ENCODE data around the gene LAMC1.
A peak's percentile ranks its signal among the peaks of the same experiment; 100 is the strongest.

Gene LAMC1

DNA sequence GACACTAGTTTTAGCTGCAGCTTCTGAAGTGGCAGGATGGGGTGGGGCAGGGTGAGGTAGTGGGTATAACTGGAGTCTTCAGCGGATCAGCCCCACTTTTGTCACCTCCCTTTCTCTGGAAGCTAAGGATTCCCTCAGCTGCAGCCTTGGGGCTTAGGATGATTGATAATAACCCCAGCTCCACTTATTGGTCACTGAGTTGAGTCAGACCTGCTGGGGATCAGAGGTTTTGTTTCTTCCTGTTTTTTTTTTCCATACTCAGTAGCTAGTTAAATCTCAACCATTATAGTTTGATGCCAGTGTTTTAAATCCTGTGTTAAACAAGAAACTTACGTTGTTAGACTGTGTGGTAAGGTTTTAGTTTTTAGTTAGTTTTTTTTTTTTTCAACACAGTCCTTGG is 57.2 kb downstream of the LAMC1 start:
- DNase-seq, result peak; percentile 60

- no peak for DNase-seq
Measured at GRCh38 chr1:183081402-183082120, 58.3 kb downstream of the LAMC1 start.

DNA sequence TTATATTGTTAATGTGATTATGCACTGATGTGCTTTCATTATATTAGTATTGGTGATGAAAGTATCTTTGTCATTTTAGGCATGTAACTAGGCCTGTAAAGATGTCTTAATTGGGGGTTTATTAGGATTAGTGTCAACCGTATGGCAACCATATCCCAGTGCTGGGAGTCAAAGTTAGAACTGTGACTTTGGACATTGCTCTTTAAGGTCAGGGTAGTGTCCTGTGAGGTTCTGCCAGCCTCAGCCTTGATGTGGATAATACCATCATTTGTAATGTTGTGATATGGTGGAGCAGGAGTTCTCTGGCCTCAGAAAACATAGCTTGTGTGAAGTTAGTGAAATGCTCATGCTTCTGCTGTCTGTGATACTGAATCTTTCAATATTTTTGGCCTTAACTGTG is 59.4 kb downstream of the LAMC1 start:
- DNase-seq, result no peak

GRCh38 chr1:183087001-183087400 is 63.8 kb downstream of the LAMC1 start:
- DNase-seq, result no peak

DNA sequence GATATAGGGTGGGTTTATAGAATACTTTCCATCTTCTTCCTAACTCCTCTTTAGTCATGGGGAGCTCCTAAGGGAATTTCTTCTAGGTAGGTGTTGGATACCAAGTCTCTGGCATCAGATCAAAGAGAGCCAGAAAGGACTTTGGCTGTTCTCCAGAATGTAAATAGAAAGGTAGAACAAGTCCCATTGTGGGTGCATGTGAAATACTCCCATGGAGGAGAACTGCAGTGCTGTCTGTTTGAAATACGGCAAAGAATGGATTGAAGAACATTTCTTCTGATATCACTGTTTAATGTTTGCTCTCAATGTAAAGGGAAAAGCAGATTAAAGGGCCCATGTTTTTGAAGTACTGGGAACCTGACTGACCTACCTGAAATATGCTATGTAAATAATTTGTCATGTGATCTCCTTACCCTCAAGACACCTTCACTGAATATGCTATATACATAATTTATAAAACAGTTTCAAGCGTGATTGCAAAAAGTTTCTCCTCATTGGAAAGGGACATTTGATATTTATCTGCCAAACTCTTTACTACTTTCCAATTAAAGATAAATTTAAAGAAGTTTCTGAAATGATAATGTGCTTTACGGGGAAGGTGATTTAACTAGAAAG is 65.9 kb downstream of the LAMC1 start:
- no peak for DNase-seq

- DNase-seq, result peak; percentile 46
Measured at GRCh38 chr1:183090391-183091006, 67.3 kb downstream of the LAMC1 start.

- DNase-seq, result no peak
Measured at GRCh38 chr1:183091181-183091580, 68.0 kb downstream of the LAMC1 start.

DNA sequence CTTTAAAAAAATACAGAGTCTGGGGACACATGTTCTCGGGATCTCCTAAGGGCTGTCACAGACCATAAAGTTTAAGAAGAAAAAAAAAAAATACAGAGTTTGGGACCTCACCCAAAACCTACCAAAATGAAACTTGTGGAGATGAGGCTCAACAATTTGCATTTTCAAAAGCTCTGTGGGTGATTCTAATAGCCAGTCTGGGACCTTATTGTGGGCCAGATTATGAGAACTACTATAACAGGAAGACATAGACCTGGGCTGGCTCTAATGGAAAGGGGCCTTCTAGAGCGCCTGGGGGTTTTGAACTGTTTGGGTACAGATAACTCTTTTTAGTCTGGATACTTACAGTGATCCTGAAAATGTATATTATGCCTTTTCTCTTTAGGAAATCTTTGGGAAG is 69.1 kb downstream of the LAMC1 start:
- no peak for DNase-seq

- no peak for DNase-seq
Measured at GRCh38 chr1:183093066-183093668, 69.9 kb downstream of the LAMC1 start.

GRCh38 chr1:183093786-183094298 is 70.6 kb downstream of the LAMC1 start:
- peak; percentile 71 for DNase-seq

GRCh38 chr1:183094351-183094750 is 71.1 kb downstream of the LAMC1 start:
- no peak for DNase-seq

DNA sequence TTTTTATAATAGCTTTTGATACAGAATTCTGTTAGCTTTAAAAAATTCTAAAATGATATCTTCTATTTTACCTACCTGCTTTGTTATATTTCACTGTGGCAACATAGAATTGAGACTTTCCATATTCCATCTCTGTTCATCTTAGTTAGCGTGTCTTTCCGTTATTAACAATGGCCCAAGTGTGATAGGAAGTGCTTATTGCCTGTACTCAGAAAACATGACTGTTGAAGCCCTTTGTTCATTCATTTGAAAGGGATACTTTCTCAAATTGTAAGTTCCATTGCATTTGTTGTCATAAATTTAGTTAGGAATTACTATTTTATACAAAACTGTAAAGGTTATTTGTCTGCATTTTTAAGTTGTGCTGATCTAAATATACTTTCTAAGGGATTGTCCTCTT is 73.1 kb downstream of the LAMC1 start:
- DNase-seq, result no peak

GRCh38 chr1:183096894-183097293 is 73.7 kb downstream of the LAMC1 start:
- peak; percentile 25 for DNase-seq

DNA sequence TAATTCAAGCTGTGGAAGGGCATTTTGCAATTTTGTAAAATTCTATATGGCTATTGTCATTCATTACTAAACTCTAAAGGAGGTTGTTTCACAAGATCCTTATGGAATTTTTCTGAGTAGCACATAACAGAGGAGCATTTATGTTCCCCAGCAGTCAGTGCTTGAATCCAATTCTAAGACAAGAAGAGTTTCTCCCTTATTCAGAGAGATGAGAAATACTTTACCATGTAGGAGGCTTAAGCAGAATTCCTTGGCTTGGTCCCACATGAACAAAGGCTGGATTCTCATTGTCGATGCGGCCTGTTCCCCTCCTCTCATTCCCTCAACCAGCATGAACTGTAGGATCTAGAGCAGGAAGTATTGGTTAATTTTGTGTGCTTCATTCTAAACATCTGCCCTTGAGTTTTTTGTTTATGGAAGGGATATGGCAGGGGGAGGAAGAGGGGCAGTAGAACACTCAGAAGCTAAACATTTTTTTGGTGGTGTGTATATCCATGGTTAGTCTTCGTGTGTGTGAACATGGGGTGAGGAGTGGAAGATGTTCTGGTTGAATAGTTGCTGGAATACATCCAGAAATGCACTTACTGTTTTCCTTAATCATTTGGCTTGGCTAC is 74.3 kb downstream of the LAMC1 start:
- peak; percentile 79 for DNase-seq

DNA sequence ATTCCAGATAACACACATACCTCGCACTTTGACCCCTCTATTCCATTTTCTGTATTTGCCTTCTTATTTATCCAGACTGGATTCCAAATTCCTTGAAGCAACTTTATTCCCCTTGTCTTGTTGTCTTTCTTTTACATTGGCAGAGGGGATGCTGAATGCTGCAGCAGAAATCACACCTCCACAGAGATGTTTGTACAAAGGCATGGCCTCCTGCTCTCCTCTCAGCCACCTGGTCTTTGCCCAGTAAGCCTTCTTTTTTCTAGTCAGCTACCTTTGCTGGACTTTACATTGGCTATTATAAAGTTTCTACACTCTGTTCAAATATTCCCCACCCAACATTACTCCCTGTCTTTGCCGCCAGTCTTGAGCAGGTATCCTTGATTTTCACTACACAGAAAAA is 75.1 kb downstream of the LAMC1 start:
- DNase-seq, result no peak

GRCh38 chr1:183100361-183100974 is 77.2 kb downstream of the LAMC1 start:
- peak; percentile 53 for DNase-seq

DNA sequence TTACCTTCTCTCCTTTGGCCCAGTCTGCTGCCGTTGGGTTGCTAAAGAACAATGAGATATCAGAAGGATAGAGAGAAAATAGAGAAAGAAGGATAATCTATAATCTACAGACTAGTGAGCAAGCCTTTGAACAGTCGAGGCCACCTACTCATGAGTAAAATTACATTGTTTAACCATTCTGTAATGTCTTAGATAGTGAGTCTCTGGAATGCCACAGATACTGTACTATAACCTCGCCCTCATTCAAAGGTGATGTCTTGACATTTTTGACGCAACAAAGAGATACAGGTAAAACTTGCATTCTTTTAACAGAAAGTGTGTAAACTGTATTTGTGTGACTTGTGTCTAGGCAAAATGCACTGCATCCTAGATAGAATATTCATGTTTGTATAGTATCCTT is 77.9 kb downstream of the LAMC1 start:
- no peak for DNase-seq

GRCh38 chr1:183101841-183102276 is 78.6 kb downstream of the LAMC1 start:
- DNase-seq, result peak; percentile 22

- no peak for DNase-seq
Measured at GRCh38 chr1:183103147-183103546, 79.9 kb downstream of the LAMC1 start.

GRCh38 chr1:183103577-183103976 is 80.4 kb downstream of the LAMC1 start:
- DNase-seq, result no peak

DNA sequence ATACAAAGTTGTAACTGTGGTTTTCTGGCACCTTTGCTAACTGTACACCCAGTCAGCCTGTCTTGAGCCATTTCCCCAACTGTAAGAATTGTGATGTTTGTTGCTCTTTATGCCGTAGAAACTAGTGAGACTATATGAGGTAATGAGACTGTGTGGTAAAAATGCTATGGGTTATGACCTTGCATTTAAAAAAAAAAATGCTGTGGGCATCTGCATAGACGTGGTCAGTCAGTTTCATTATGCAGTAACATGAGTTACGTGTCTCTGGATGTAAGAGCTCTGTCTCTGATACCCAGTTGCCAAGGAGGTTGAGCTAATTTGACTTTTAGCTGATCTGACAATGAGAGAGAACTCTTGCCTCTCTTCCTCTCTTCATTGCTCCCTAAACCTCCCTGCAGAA is 82.2 kb downstream of the LAMC1 start:
- DNase-seq, result no peak

GRCh38 chr1:183106166-183106565 is 82.9 kb downstream of the LAMC1 start:
- DNase-seq, result no peak

All from fibroblast of skin of back (primary cell).